Activated T-cell treated with anti-CD3 and anti-CD28 coated beads, Interleukin-2, amount 50 U/mL, for 72 hours (primary cell): ENCODE data around the gene MSANTD2. TPM values are rescaled to one million over a fixed set of nuclear protein-coding genes. Genes with fewer than 3 reads are reported as not detected.
"Not testable (repeated sequence)": the region's sequence is repeated elsewhere in the genome, so short reads cannot be mapped to it uniquely, and the experiment has no call there.

ENCODE experiments used
- ATAC-seq, 2 donors: fragments of 150-1000 bp; cut with Tn5 transposase; replicated peaks in 1 of 2; 2 replicates each; pipeline ENCODE4 v1.10.0; 2021; ENCODE audit warnings: moderate library complexity in 2 of 2, mild to moderate bottlenecking in 1 of 2
- DNase-seq, 2 donors: peaks; one replicate each; pipeline ENCODE4 v3.0.0; 2021 to 2022; ENCODE audit warnings: mixed read lengths in 1 of 2
- H3K27ac Mint-ChIP-seq: one replicate; pipeline ENCODE4 v1.8.0; 2022; ENCODE audit warnings: mild to moderate bottlenecking, moderate library complexity, mixed read lengths
- H3K27me3 Mint-ChIP-seq: one replicate; pipeline ENCODE4 v1.8.0; 2022; ENCODE audit warnings: low read depth, mixed read lengths
- H3K36me3 Mint-ChIP-seq, 2 donors: one replicate each; pipeline ENCODE4 v1.8.0; 2022; ENCODE audit warnings: mixed read lengths in 2 of 2, mild to moderate bottlenecking in 1 of 2; ENCODE audit not compliant: insufficient read depth in 2 of 2
- H3K4me1 Mint-ChIP-seq: one replicate; pipeline ENCODE4 v1.8.0; 2022; ENCODE audit warnings: low read depth, mixed read lengths
- H3K4me3 Mint-ChIP-seq, 2 donors: one replicate each; pipeline ENCODE4 v1.8.0; 2022; ENCODE audit warnings: mild to moderate bottlenecking in 2 of 2, mixed read lengths in 2 of 2, moderate library complexity in 2 of 2
- H3K9me3 Mint-ChIP-seq, 2 donors: one replicate each; pipeline ENCODE4 v1.8.0; 2022; ENCODE audit warnings: mixed read lengths in 2 of 2
- total RNA-seq, 2 donors: library from RNA; stranded (reverse); gene quantifications; one replicate each; pipeline ENCODE4 v1.2.3, GENCODE V29; 2022

Gene MSANTD2
- total RNA-seq, 2 donors from 2014 or later = 11.1 to 12.5 TPM

GRCh38 chr11:124783002-124783401, 17.2 kb downstream of the MSANTD2 start:
- no peak for DNase-seq
- Mint-ChIP-seq H3K36me3 (no peaks in the 10 kb centered on the region), H3K4me3 (no peak overlapping the region), H3K27me3 (no peaks in the 10 kb centered on the region), H3K27ac (no peak overlapping the region), H3K4me1 (peaks cover 5% of the 10 kb centered on the region), H3K9me3 (no peaks in the 10 kb centered on the region)
- ATAC-seq = no peak

GRCh38 chr11:124779568-124779967, 20.6 kb downstream of the MSANTD2 start:
- no peak for ATAC-seq
- DNase-seq = no peak
- H3K27me3 Mint-ChIP-seq = no peaks in the 10 kb centered on the region
- H3K4me3 Mint-ChIP-seq = no peak overlapping the region
- H3K9me3 Mint-ChIP-seq = no peaks in the 10 kb centered on the region
- peaks cover 0 to 2% of the 10 kb centered on the region in 2 donors for H3K36me3 Mint-ChIP-seq
- H3K27ac Mint-ChIP-seq = no peak overlapping the region
- H3K4me1 Mint-ChIP-seq = peaks cover 21% of the 10 kb centered on the region

GRCh38 chr11:124778281-124778680, 21.9 kb downstream of the MSANTD2 start:
- Mint-ChIP-seq H3K4me1 (peaks cover 21% of the 10 kb centered on the region), H3K36me3 (peaks cover 0 to 2% of the 10 kb centered on the region in 2 donors), H3K4me3 (no peak overlapping the region), H3K27me3 (no peaks in the 10 kb centered on the region), H3K9me3 (no peaks in the 10 kb centered on the region), H3K27ac (no peak overlapping the region)
- DNase-seq (no peak), ATAC-seq (no peak)

- no peak for DNase-seq
- ATAC-seq = no peak
- Mint-ChIP-seq H3K36me3 (peaks cover 0 to 2% of the 10 kb centered on the region in 2 donors), H3K27ac (no peak overlapping the region), H3K9me3 (no peaks in the 10 kb centered on the region), H3K4me3 (no peak overlapping the region), H3K4me1 (peaks cover 21% of the 10 kb centered on the region), H3K27me3 (no peaks in the 10 kb centered on the region)
Measured at GRCh38 chr11:124776865-124777645, 23.2 kb downstream of the MSANTD2 start.

- not testable (repeated sequence) for H3K36me3 Mint-ChIP-seq
Measured at GRCh38 chr11:124770959-124771358, 29.2 kb downstream of the MSANTD2 start.

GRCh38 chr11:124769806-124770774, 30.1 kb downstream of the MSANTD2 start:
- H3K36me3 Mint-ChIP-seq = peaks cover 3 to 4% of the 10 kb centered on the region in 2 donors
- no peaks in the 10 kb centered on the region for H3K9me3 Mint-ChIP-seq
- H3K4me1 Mint-ChIP-seq = no peaks in the 10 kb centered on the region
- DNase-seq = no peak
- H3K27me3 Mint-ChIP-seq = no peaks in the 10 kb centered on the region
- no peak overlapping the region for H3K27ac Mint-ChIP-seq
- no peak for ATAC-seq
- no peak overlapping the region for H3K4me3 Mint-ChIP-seq

More at GRCh38 chr11:124770959-124771358, 29.2 kb downstream of the MSANTD2 start:
- not testable (repeated sequence) for H3K27ac Mint-ChIP-seq, H3K4me3 Mint-ChIP-seq, ATAC-seq, DNase-seq, H3K4me1 Mint-ChIP-seq, H3K9me3 Mint-ChIP-seq, H3K27me3 Mint-ChIP-seq

- DNase-seq (no peak), ATAC-seq (no peak)
- Mint-ChIP-seq H3K36me3 (peaks cover 3 to 4% of the 10 kb centered on the region in 2 donors), H3K27ac (no peak overlapping the region), H3K4me1 (no peaks in the 10 kb centered on the region), H3K4me3 (no peak overlapping the region), H3K9me3 (no peaks in the 10 kb centered on the region), H3K27me3 (no peaks in the 10 kb centered on the region)
Measured at GRCh38 chr11:124768914-124769313, 31.3 kb downstream of the MSANTD2 start.

- Mint-ChIP-seq H3K27ac (no peak overlapping the region), H3K4me3 (no peak overlapping the region), H3K27me3 (no peaks in the 10 kb centered on the region), H3K9me3 (no peaks in the 10 kb centered on the region), H3K36me3 (peaks cover 0 to 2% of the 10 kb centered on the region in 2 donors), H3K4me1 (peaks cover 15% of the 10 kb centered on the region)
- DNase-seq = no peak
- ATAC-seq = no peak
Measured at GRCh38 chr11:124766156-124766555, 34.0 kb downstream of the MSANTD2 start.

- peaks cover 21% of the 10 kb centered on the region for H3K27me3 Mint-ChIP-seq
- H3K9me3 Mint-ChIP-seq = no peaks in the 10 kb centered on the region
- peak overlapping the region; percentile 96 to 99 for H3K4me3 Mint-ChIP-seq
- peak; percentile 87 to 89 for DNase-seq
- peak overlapping the region; percentile 20 for H3K27ac Mint-ChIP-seq
- ATAC-seq = peak; percentile 41 to 48
- H3K36me3 Mint-ChIP-seq = peaks cover 0 to 2% of the 10 kb centered on the region in 2 donors
- H3K4me1 Mint-ChIP-seq = peaks cover 34% of the 10 kb centered on the region
Measured at GRCh38 chr11:124763156-124763947, 36.9 kb downstream of the MSANTD2 start.

GRCh38 chr11:124762624-124763155, 37.5 kb downstream of the MSANTD2 start:
- no peak overlapping the region for H3K27ac Mint-ChIP-seq
- peaks cover 26% of the 10 kb centered on the region for H3K27me3 Mint-ChIP-seq
- ATAC-seq = peak; percentile 39 to 45
- peaks cover 0 to 2% of the 10 kb centered on the region in 2 donors for H3K36me3 Mint-ChIP-seq
- peaks cover 36% of the 10 kb centered on the region for H3K4me1 Mint-ChIP-seq
- peak overlapping the region; percentile 96 to 99 for H3K4me3 Mint-ChIP-seq
- peak in 1 of 2 donors; percentile 33 for DNase-seq
- H3K9me3 Mint-ChIP-seq = no peaks in the 10 kb centered on the region

- Mint-ChIP-seq H3K27me3 (peaks cover 32% of the 10 kb centered on the region), H3K27ac (peak within 1 kb of the TSS; percentile 20), H3K4me3 (peak within 1 kb of the TSS; percentile 96 to 99), H3K36me3 (peaks cover 0 to 2% of the 10 kb centered on the region in 2 donors), H3K9me3 (no peaks in the 10 kb centered on the region), H3K4me1 (peaks cover 36% of the 10 kb centered on the region)
- ATAC-seq (peak; percentile 84), DNase-seq (peak; percentile 78 to 82)
Measured at GRCh38 chr11:124762105-124762623, 38.0 kb downstream of the MSANTD2 start, which contains the start of gene ESAM. Gene ESAM, minus strand, starts transcription at chr11:124762290. Its CDS starts 136 bp downstream, at chr11:124762154.
